HG02970 (cell line): ENCODE measurements around the gene KIAA1671.

Source experiments
- ATAC-seq: cut with Tn5 transposase; IDR thresholded peaks from one replicate; pipeline ENCODE4 v1.9.1; 2021; ENCODE audit warnings: mild to moderate bottlenecking, moderate library complexity, moderate number of reproducible peaks; ENCODE audit not compliant: unreplicated experiment, low FRiP score

KIAA1671 gene

GRCh38 chr22:25134451-25134850 lies 181.9 kb downstream of the KIAA1671 start:
- ATAC-seq = no peak

- ATAC-seq = no peak
These were observed 184.5 kb downstream of the KIAA1671 start for GRCh38 chr22:25136953-25137576.

DNA sequence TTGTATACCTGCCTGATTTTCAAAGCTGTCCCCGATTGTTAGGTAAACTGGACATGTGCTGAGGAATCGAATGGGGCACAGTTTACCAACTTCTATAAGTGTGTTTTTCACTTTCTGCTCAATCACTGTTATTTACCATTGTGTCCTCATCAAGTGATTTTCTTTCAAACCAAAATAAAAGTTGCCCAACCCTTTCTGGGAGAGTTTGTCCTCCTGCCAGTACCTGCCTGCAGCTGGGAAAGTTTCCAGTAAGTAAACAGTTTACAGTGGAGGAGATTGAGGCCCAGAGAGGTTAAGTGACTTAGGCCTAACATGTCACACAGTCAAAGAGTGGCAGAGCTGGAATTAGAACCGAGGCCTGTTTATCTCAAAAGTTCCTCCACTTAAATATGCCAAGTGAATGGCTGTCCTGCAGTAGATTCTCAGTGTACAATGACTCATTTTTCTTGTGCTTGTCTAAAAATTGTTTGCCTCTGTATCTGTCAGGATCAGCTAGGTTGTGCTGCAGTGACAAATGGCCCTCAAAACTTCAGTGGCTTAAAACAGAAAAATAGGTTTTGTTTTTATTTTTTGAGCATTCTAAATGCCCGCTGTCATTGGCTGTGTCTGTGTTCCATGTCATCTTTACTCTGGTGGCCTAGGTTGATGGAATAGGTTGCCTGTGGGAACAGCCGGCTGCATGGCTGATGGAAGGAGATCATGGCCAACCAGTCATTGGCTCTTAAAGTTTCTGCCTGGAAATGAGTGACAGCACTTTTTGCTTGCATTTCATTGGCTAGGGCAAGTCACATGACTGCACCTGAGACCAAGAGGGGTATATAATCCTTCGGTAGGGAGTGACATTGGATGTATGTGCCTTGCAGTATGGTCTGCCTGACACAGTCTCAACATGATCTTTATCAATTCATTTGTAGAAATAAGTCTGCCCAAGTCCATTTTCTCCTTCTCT lies 185.3 kb downstream of the KIAA1671 start:
- no peak for ATAC-seq

DNA sequence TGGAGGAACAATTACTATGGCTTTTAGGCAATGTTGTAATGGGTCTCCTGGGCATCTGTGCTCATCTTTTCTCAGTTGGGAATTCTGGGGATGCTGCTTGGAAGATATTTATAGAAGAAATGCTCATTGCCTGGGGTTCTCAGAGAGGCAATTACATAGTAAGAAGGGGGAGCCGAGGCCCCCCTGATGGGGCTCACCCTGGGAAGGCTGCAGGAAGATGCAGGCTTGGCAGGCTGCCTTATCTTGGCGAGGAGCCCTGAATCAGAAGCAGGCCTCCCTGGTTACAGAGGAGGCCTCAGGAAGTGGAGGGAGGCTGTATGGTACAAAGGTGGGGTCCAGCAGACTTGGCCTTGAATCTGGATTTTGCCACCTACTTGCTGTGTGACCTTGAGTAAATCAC lies 186.5 kb downstream of the KIAA1671 start:
- ATAC-seq = no peak

DNA sequence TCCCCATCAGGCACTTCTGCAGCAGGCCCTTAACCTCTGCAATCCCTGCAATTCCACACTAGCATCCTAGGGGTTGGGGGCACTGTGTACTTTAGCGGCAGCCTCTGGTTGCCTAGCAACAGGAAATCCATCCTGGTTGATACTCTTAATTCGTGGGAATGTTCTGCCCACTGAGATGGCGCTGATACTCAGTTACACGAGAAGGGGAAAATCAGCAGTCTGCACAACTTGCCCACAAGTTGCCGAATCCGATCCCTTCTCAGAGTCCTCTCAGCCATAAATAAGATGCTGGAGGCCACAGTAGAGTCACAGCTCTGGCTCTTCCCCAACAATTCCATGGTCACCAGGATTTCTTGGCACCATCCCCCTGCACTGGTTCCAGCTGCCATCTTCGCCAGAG lies 189.6 kb downstream of the KIAA1671 start:
- ATAC-seq = no peak

- ATAC-seq = no peak
These were observed 190.9 kb downstream of the KIAA1671 start for GRCh38 chr22:25143156-25144076.

GRCh38 chr22:25144522-25144921 lies 192.0 kb downstream of the KIAA1671 start:
- no peak for ATAC-seq

DNA sequence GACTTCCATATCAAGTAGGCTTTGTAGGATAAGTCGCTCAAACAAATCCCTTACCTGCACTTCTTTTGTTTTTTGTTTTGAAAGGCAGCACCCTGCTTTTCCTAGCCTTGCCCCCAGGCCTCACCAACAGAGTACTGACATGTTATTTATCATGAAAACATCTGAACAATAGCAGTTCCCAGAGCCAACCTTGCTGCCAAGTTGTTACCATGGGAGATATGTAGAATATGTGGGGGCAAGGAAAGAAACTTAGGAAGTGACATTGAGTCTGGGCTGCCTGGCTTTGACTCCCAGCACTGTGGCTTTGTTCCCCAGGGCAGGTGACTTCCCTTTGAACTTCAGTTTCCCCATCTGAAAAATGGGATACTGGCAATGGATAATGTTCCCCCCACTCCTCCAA lies 193.8 kb downstream of the KIAA1671 start:
- no peak for ATAC-seq

DNA sequence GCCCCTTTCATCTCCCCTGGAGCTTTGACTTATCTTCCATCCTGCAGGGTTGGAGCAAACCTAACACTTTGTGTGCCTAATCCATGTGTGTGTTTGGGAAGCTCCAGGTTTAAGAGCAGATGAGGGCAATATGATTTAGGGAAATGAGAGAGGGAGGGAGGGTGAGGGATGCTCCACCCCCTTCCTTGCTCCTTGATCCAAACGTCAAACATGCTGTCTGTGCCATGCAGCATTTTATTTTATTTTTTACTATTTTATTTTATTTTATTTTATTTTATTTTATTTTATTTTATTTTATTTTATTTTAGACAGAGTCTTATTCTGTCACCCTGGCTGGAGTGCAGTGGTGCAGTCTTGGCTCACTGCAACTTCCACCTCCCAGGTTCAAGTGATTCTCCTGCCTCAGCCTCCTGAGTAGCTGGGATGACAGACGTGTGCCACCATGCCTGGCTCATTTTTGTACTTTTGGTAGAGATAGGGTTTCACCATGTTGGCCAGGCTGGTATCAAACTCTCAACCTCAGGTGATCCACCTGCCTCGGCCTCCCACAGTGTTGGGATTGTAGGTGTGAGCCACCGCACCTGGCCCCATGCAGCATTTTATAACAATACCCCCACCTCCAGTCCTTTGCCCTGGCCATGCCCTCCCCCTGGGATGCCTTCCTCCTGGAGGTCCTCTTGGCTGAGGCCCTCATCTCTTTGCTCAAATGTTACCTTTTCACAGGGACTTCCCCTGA lies 194.6 kb downstream of the KIAA1671 start:
- no peak for ATAC-seq

DNA sequence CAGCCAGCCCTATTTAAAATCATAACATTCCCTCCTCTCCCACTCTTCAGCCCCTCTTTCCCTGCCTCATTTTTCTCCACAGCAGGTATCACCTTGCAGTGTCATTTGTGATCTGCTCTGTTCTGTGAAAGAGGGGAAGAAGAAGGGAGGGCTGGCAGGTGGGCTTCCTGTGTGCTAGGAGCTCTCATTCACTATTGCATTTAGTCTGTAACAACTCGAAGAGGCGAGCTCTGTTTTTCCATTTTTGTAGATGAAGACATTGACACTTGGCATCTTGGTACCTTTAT lies 195.1 kb downstream of the KIAA1671 start:
- no peak for ATAC-seq

- no peak for ATAC-seq
These were observed 195.7 kb downstream of the KIAA1671 start for GRCh38 chr22:25148149-25148691.

GRCh38 chr22:25149014-25149413 lies 196.5 kb downstream of the KIAA1671 start:
- no peak for ATAC-seq

DNA sequence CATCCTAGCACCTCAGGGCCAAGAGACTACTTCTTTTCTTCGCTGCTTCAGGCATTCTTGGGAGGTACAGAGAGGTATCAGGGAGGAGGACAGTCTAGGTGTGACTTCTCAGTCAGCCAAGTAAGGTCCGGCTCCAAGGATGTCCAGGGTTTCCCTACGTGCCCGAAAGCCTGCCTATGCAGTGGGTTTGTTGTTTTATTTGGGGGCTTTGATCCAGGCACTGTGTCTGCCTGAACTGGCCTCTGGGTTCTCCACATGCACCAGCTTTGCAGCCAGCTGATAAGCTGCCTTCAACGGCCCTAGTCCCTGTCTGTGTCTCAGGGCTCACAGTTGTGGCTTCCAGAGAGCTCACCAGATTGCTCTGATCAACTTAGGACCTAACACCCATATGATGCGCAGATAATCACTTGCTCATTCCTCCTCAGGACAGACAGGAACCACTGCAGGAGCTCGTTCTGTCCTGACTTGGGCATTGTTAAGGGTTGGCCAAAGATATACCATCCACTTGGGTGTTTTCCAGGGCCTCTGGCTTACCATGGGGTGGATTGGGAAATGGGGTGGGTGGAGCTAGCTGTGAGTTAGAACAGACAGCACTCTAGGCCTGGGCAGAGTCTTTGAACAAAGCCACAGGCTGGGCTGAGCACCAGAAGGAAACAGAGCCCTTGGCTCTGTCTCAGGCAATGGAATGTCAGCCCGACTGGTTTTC lies 201.6 kb downstream of the KIAA1671 start:
- no peak for ATAC-seq

- no peak for ATAC-seq
These were observed 202.1 kb downstream of the KIAA1671 start for GRCh38 chr22:25154667-25154999.

DNA sequence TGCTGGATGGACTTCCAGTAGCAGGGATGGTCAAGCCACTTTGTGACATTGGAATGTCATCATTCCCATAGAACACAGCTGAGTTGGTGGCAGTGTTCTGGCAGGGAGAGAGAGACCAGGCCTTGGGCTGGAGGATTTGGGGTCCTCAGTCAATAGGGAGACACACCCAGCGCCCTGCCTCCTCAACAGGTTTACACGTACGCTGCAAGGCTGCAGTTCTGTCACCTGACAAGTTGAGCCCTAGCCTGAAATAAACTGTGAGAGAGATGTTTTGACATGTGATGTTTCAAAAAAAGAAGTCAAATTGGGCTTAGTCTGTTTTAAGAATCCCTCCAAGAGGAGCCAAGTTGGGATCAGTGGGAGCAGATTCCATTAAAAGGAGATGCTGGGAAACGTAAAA lies 204.2 kb downstream of the KIAA1671 start:
- no peak for ATAC-seq

GRCh38 chr22:25159028-25159427 lies 206.5 kb downstream of the KIAA1671 start:
- no peak for ATAC-seq

DNA sequence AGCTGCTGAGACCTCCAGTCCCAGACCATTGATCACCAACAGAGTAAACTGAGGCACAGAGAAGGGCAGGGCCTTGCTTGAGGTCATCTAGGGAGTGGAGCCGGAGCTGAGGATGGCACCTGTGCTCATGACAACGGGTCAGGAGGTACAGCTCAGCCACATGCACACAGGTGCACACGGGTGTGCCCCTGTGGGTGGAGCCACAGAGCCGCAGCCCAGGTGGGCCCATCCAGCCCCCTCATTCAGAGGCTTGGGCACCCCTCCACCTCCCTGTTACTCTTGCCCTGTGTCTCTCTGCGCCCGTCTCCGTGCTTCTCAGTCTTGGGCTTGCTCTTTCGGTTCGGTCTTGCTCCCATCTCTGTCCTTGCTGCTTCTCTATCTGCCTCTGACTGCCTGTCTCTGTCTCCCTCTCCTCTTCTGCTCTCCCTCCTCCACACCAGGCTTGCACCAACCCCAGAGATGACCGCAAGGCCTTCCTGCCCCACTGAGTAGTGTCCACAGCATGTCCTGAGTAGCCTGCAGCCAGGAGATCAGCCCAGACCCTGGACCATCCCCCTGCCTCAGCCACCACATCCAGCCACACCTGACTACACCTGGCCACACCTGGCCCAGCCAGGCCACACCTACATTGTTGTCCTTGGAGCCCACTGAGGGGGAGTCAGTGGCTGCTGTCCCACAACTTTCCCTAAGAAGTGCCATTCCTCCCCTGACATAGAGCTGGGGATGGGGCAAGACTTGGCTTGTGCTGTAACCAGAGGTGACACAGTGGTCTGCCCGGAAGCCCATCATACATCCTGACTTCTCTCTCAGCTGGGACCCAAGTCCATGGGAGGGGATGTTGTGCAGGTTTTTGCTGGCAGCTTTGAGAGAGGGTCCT lies 207.8 kb downstream of the KIAA1671 start:
- no peak for ATAC-seq

DNA sequence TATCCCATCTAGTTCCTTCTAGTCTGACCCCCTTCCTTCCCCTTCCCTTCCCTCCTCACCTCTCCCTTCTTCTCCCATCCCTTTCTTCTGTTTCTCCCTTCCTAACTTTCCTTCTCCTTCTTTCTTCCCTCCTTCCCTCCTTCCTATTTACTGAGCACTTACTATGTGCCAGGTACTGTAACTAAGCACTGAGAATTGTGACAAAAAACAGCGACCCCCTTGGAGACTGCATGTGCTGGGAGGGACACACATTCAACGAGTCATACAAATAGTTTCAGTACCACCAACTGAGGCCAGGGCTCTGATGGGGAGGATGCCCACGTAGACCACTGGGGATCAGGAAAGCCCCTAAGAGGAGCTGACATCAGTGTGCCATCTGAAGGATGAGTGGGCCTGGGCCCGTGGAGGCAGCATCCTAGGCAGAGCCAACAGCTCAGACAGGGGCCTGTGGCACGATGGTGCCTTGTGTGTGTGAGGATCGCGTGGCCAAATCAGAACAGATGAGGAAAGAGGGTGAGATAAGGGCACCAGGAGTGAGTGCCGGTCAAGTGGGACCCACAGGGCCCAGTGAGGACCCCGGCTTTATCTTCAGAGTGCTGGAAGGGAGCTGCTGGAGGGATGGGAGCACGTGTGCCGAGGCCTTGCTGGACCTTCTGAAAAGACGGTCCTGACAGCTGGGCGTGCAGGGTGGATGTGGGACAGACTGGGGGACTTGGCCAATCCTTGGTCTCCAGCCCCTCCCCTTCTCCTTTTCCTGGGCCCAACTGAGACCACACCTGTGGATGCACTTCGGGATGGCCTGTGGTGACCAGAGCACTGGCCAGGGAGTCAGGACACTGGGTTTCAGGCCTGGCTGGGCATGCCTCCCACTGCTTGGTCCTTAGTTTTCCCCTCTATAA lies 208.8 kb downstream of the KIAA1671 start:
- ATAC-seq = no peak
